T-helper 1 cell treated with Interleukin-12 subunit alpha and Interleukin-12 subunit beta and Interleukin-4 antibody, amounts not matched to agents 30 μg/mL and 1 μg/mL, for 36 hours (primary cell): ENCODE data around the gene DOP1A.

ENCODE experiments used
- H3K27ac Mint-ChIP-seq: one replicate; pipeline ENCODE4 v1.8.0; 2021; ENCODE audit warnings: mild to moderate bottlenecking, mixed read lengths
- H3K27me3 Mint-ChIP-seq: one replicate; pipeline ENCODE4 v1.8.0; 2021; ENCODE audit warnings: low read depth, mixed read lengths
- H3K36me3 Mint-ChIP-seq: one replicate; pipeline ENCODE4 v1.8.0; 2021; ENCODE audit warnings: low read depth, mixed read lengths
- H3K4me1 Mint-ChIP-seq: one replicate; pipeline ENCODE4 v1.8.0; 2021; ENCODE audit warnings: low read depth, mixed read lengths
- H3K4me3 Mint-ChIP-seq: one replicate; pipeline ENCODE4 v1.8.0; 2021; ENCODE audit warnings: mild to moderate bottlenecking, moderate library complexity, mixed read lengths
- H3K9me3 Mint-ChIP-seq: one replicate; pipeline ENCODE4 v1.8.0; 2021; ENCODE audit warnings: mixed read lengths

DOP1A gene, protein sequence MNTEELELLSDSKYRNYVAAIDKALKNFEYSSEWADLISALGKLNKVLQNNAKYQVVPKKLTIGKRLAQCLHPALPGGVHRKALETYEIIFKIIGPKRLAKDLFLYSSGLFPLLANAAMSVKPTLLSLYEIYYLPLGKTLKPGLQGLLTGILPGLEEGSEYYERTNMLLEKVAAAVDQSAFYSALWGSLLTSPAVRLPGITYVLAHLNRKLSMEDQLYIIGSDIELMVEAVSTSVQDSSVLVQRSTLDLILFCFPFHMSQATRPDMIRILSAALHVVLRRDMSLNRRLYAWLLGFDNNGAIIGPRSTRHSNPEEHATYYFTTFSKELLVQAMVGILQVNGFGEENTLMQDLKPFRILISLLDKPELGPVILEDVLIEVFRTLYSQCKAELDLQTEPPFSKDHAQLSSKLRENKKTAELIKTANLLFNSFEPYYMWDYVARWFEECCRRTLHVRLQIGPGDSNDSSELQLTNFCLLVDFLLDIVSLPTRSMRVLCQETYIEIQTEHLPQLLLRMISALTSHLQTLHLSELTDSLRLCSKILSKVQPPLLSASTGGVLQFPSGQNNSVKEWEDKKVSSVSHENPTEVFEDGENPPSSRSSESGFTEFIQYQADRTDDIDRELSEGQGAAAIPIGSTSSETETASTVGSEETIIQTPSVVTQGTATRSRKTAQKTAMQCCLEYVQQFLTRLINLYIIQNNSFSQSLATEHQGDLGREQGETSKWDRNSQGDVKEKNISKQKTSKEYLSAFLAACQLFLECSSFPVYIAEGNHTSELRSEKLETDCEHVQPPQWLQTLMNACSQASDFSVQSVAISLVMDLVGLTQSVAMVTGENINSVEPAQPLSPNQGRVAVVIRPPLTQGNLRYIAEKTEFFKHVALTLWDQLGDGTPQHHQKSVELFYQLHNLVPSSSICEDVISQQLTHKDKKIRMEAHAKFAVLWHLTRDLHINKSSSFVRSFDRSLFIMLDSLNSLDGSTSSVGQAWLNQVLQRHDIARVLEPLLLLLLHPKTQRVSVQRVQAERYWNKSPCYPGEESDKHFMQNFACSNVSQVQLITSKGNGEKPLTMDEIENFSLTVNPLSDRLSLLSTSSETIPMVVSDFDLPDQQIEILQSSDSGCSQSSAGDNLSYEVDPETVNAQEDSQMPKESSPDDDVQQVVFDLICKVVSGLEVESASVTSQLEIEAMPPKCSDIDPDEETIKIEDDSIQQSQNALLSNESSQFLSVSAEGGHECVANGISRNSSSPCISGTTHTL (N-terminal part only)

DNA sequence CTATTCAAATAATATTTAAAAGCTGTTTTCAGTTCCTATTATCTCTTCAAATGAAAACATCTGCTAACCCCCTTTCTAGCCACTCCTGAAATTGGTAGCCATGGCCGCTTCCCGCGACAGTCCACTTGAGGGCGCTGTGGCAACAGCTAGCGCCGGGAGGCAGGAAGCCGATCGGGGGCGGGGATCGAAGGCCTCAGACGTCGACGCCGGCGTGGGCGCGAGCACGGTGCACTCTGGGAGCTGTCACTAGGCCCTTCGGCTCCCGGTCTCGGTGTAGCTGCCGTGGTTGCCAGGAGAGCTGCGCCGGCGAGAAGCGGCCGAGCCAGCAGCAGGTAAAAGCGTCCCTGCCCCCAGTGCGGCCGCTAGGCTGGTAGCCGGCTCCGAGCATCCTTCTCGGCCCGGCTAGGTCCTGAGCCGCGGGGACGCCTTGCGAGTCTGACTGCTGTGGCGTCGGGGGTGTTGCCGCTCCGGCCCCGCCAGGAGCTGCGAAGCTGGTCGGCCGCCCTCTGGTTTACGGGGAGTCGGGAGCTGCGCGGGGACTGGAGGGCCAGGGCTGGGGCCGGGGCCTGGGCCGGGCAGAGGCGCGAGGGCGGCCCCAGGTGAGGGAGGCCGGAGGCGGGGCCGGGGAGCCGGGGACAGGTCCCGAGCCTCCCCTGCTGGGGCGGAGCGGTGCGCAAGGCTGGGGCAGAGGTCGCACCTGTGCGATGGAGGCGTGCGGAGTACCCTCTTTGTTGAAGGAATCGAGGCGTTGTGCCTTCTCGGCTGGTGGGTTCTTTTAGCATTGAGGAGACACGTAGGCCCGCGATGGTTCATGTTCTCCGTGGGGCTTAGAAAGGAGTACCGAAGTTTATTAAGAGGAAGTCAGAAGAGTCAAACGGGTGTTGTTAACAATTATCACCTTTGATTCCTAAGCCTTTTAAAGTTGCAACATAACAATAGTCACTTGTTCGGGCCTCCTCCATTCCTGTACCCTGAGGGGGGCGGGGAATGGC lies at the start of gene DOP1A:
TSS of gene DOP1A (plus strand) at position 224 of the 992 bp plus-strand sequence. CDS start 29,307 bp downstream, outside the sequence.
- Mint-ChIP-seq H3K4me1 (peaks cover 40% of the 10 kb centered on the region), H3K9me3 (no peaks in the 10 kb centered on the region), H3K36me3 (peaks cover under 1% of the 10 kb centered on the region), H3K27ac (peak within 1 kb of the TSS; percentile 73), H3K4me3 (peak within 1 kb of the TSS; percentile 87), H3K27me3 (no peaks in the 10 kb centered on the region)

DNA sequence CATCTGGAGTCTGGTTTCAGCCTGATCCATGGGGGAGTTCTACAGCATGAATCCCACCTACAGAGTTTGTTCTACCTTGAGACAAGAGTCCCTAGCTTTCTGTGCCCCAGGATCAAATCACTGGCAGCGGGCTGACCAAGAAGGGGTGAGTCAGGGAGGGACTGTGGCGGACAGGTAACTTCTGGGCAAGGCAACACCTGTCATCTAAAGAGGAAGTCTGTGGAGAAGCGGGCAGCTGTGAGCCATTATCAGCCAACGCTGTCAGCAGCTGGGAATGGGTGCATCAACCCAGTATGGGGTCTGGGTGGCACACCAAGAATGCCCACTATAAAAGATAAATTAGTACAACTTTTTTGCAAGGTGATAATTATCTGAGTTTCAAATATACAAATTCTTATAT lies 47.7 kb upstream of the DOP1A start:
- Mint-ChIP-seq H3K4me1 (no peaks in the 10 kb centered on the region), H3K27me3 (no peaks in the 10 kb centered on the region), H3K27ac (no peak overlapping the region), H3K4me3 (no peak overlapping the region), H3K36me3 (peaks cover 11% of the 10 kb centered on the region), H3K9me3 (peaks cover 6% of the 10 kb centered on the region)

DNA sequence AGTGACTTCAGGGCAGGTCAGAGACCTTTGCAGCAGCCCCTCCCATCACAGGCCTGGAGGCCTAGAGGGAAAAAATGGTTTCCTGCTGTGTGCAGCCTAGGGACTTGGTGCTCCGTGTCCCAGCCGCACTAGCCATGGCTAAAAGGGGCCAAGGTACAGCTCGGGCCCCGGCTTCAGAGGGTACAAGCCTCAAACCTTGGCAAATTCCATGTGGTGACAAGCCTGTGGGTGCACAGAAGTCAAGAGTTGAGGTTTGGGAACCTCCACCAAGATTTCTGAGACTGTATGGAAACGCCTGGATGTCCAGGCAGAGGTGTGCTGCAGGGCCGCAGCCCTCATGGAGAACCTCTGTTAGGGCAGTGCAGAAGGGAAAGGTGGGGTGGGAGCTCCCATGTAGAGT lies 35.8 kb upstream of the DOP1A start:
- peaks cover 19% of the 10 kb centered on the region for H3K36me3 Mint-ChIP-seq
- no peaks in the 10 kb centered on the region for H3K4me1 Mint-ChIP-seq
- H3K27me3 Mint-ChIP-seq = no peaks in the 10 kb centered on the region
- no peak overlapping the region for H3K27ac Mint-ChIP-seq
- peaks cover 23% of the 10 kb centered on the region for H3K9me3 Mint-ChIP-seq
- H3K4me3 Mint-ChIP-seq = no peak overlapping the region

DNA sequence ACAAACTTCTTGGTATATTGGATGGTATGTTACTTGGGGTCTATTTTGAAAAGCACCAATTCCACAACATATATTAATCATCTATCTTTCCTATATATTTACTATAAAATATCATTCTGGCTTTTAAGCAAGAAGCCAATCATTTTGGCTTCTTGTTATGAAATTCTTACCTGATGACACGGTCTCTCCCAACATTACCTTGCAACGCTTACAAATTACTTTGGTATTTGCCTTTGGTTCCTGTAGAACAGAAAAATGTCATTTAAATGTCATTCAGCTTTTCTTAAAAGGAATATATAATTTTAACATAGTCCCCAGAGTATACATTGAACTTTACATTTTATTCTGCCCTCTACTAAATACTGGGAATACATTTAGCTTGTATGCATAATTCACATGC lies 29.2 kb upstream of the DOP1A start:
- Mint-ChIP-seq H3K27me3 (no peaks in the 10 kb centered on the region), H3K27ac (no peak overlapping the region), H3K4me1 (no peaks in the 10 kb centered on the region), H3K36me3 (peaks cover 4% of the 10 kb centered on the region), H3K9me3 (peaks cover 13% of the 10 kb centered on the region), H3K4me3 (no peak overlapping the region)

DNA sequence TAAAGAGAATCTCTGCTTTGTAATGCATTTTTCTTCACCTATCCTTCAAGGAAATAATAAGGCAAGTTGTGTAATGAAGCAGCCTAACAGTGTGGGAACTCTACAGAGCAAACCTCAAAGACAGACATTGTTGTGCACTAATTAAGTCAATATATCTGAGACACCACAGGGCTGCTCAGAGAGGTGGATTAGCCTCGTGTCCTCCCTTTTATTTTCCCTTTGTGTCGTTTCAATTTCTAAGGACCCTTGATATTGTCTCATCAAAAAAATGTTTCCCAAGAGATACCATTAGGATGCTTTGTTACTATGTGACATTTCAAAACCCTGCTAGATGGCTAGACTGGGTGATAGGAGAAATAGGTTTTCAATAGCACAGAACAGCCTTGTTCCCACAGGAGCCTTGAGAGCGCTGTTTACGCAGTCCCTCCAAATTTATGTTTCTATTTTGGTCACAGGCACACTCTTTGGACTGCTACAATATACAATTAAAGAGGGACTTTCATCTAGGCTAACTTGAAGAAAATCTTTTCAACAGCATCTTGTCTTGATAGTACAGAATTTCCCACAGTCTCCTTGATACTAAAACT lies 24.9 kb upstream of the DOP1A start:
- Mint-ChIP-seq H3K36me3 (peaks cover 1% of the 10 kb centered on the region), H3K9me3 (no peaks in the 10 kb centered on the region), H3K27me3 (no peaks in the 10 kb centered on the region), H3K4me1 (no peaks in the 10 kb centered on the region), H3K27ac (no peak overlapping the region), H3K4me3 (no peak overlapping the region)

DNA sequence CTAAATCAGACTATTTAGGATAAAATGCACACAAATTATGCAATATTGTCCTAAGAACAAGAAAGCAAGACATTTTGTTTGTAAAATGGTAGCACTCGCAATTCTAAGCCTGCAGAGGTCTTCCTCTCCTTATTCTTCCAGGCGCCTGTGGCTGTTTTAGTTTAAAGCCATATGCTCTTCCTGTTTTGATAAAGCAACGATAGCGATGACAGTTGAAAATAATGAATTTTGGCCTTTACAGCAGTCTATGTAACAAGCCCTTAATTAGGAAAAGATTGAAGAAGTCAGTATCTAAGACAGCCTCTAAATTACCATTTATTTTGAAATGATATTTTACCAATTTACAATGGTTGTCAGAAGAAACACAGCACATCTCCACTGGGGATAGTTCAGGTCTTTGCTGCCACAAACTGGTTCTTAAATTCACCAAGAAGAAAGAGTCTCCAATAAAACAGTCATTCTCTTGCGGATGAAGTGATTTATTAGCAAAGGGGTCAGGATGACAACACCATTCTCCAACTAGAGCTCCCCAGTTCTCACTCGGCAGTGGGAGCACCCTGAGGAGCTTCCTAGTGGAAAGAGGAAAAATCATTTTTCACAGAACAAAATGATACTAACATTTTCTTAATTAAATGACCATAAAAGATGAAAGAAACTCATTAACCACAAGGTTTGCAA lies 23.2 kb upstream of the DOP1A start:
- H3K36me3 Mint-ChIP-seq = peaks cover 1% of the 10 kb centered on the region
- no peaks in the 10 kb centered on the region for H3K4me1 Mint-ChIP-seq
- H3K9me3 Mint-ChIP-seq = no peaks in the 10 kb centered on the region
- no peak overlapping the region for H3K27ac Mint-ChIP-seq
- H3K27me3 Mint-ChIP-seq = no peaks in the 10 kb centered on the region
- no peak overlapping the region for H3K4me3 Mint-ChIP-seq

DNA sequence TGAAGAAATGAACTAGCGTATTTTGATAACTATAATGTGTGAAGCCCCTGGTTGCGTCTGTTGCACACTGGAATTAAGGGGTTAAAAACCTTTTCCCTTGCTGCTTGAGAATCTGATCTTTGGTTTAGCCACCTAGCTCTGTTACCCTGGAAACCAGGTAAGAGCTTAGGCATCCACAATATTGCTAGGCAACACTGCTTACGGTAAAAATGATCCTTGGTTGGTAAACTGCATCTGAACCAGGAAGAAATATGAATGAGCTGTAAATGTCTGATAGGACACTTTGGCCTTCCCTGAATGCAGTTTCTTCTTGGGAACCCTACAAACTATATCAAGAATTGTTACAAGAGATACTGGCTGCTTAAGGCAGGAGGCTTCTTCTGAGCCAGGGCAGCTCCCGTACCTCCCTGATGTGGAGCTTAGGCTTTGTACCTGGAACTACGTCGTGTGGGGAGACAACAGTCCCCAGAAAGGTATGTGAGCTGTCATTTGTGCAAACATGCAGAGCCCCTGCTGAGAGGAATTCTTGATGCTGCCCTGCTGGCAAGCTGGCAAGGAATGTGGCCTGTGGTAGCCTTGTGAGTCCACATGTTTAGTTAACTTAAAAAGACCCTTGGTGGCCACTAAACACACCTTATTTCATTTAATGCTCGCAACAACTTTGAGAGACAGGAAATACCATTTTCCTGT lies 20.3 kb upstream of the DOP1A start:
- Mint-ChIP-seq H3K4me1 (no peaks in the 10 kb centered on the region), H3K27me3 (no peaks in the 10 kb centered on the region), H3K36me3 (peaks cover 1% of the 10 kb centered on the region), H3K27ac (no peak overlapping the region), H3K4me3 (no peak overlapping the region), H3K9me3 (no peaks in the 10 kb centered on the region)

DNA sequence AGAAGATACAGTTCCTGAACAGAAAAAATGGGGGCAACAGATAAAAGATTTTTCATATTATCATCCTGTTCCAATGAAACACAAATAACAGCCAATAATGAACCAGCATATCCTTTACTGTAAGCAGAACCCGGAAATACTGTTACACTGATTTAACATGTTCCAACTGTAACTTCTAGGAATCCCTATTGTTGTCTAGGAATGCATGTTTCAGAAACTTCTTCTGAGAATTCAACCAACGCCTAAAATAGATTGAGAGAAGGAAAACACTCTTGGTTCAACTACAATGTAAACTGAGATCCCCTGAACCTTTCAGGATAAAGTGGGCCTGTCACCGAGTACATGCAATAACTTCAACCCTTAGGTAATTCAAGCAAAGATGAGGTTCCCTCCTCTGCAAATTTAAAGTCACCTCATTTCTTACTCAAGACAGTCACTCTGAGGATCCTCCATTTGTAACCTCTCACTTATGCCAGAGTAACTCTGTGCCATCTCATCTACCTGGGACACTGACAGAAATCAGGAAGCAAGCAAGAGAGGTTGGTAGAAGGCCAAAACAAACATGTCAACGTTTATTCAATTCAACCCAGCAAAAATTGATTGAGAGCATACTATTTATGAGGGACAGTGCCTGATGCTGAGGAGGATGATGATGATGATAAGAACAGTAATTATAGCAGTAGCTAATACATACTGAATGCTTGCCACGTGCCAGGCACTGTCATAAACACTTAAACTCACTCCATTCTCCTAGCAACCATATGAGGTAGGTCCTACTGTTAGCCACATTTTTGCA lies 15.9 kb upstream of the DOP1A start:
- Mint-ChIP-seq H3K36me3 (peaks cover 3% of the 10 kb centered on the region), H3K9me3 (no peaks in the 10 kb centered on the region), H3K4me3 (no peak overlapping the region), H3K27me3 (no peaks in the 10 kb centered on the region), H3K4me1 (no peaks in the 10 kb centered on the region), H3K27ac (no peak overlapping the region)

DNA sequence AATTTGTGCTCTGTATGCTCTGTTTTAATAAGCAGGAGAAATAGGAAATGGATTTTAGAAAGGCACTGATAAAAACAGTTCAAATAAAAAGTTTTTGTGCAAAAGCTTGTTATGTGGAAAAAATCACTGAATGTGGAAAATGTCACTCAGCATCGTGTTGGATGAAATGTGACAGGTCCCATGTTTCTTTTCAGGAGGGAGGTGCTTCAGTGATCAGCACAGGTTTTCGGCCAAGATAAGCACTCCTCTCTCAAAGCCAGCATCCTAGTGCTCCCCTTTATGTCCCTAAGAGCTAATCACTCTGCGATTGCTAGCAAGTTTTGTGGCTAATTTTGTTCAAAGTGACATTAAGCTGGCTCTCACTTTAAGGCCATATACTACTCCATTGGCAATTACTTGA lies 13.8 kb upstream of the DOP1A start:
- Mint-ChIP-seq H3K27me3 (no peaks in the 10 kb centered on the region), H3K36me3 (peaks cover 3% of the 10 kb centered on the region), H3K4me3 (no peak overlapping the region), H3K9me3 (no peaks in the 10 kb centered on the region), H3K4me1 (no peaks in the 10 kb centered on the region), H3K27ac (no peak overlapping the region)

DNA sequence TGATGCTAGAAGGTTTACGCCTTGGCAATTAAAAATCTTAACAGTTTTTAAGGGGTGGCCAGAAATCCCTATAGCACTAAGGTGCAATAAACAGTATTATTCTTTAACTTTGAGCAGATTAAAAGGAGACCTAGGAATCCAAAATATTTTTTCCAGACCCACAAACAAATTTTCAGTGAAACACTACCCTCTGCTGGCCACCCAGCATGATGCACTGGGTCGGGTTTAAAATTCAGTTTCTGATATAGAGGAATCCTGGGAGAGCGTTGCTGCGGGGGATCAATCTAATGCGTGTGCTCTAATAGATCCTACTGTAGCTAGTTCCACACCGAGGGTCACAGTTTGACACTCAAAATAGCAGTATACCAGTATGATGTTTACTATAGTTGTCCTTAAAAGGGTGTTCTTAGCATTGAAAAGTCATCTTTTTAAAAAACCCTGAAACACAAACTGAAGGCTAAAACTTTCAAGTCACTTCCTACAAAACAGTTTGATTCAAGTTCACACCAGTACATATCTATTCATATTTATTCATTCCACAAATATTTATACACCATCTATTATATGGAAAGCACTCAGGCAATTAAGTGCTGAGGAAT lies 12.0 kb upstream of the DOP1A start:
- H3K4me1 Mint-ChIP-seq = no peaks in the 10 kb centered on the region
- H3K9me3 Mint-ChIP-seq = no peaks in the 10 kb centered on the region
- no peaks in the 10 kb centered on the region for H3K27me3 Mint-ChIP-seq
- H3K36me3 Mint-ChIP-seq = peaks cover 3% of the 10 kb centered on the region
- H3K27ac Mint-ChIP-seq = no peak overlapping the region
- no peak overlapping the region for H3K4me3 Mint-ChIP-seq

DNA sequence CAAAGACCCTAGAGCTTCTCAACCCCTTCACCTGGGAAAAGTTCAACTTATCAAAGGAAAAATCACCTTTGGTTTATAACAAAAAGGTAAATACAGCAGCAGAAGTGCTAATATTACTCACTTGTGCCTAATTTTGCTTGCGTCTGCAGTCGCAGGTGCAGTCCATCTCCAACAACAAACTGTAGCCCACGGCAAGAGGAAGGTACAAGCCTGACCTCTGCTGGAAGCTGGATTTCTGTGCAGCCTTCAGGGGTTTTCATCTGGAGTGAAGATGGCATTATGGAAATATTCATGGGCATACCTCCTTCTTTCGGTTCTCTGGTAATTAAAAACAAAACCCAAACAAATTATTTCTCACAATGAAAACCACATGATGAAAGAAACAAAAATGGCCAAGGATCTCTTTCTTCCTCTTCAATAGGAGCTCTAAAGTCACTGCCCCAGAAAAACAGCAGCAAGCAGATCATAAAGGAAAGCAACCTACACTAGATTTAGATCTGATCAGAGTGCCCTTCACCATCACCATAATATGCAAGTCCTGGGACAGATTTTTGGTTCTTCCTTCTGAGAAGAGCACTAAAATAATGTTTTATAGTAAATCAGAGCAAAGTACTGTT lies 9.7 kb upstream of the DOP1A start:
- Mint-ChIP-seq H3K9me3 (no peaks in the 10 kb centered on the region), H3K36me3 (peaks cover 4% of the 10 kb centered on the region), H3K27ac (no peak overlapping the region), H3K27me3 (no peaks in the 10 kb centered on the region), H3K4me3 (no peak overlapping the region), H3K4me1 (no peaks in the 10 kb centered on the region)
